HG03159 (cell line): Measurements from ENCODE around the gene TTLL1.
A peak's percentile ranks its signal among the peaks of the same experiment; 100 is the strongest.
"Not testable (repeated sequence)": the region's sequence is repeated elsewhere in the genome, so short reads cannot be mapped to it uniquely, and the experiment has no call there.

Experiments used
- ATAC-seq: cut with Tn5 transposase; IDR thresholded peaks from one replicate; pipeline ENCODE4 v1.9.1; 2021; ENCODE audit warnings: mild to moderate bottlenecking, moderate library complexity; ENCODE audit not compliant: unreplicated experiment

Gene TTLL1

DNA sequence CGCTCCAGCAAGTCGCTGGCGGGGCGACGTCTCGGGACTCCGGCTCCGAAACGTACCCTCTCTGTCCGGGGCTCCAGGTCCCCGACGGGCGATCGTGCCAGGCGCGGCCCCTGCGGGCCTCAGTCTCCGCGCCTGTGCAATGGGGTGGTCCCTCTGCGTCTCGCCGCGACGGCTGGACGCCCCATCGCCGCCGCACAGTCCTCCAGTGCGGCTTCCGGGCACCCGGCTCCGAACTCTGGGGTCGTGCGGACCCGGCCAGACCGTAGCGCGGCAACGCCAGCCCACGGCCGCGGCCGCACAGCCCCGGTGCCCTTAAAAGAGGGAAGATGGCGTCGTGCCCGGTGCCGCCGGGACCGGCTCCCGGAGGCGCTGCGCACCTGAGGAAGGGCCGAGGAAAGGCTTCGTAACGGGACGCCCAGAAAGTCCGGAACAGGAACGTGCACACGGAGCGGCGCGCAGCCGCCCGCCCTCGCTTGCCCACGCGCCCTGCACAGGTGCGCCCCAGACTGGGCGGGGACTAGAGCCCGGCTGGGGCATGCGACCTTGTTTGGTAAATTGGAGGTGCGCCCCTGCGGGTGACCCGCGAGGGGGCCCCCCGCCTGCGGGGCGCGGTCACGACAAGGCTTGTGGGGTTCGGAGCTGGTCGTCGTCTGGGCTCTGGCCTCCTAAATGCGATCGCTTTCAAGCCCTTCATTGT, 21.9 kb upstream of the TTLL1 start:
- ATAC-seq, result peak; percentile 47

DNA sequence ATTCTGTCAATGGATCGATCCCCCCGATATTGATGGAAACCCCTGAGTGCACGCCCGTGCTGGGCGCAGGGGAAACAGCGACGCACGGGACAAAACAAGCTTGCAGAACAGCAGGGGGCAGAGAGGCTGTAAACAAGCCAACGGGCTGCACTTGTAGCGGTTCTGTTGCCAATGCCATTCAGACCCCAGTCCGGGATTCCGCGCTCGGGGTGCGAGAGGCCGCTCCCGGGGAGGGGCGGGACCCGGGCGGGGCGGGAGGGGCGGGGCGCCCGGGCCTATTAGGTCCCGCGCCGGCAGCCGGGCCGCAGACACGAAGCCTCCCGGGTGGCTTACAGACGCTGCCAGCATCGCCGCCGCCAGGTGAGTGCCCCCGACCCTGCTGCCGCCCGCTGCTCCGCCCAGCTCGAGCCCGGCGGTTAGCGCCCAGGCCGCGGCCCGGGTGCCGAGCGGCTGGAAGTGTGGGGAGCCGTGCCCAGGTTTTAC, 21.3 kb upstream of the TTLL1 start, which contains the start of gene BIK:
TSS of gene BIK (plus strand) at position 307 of the 483 bp plus-strand sequence. CDS start 13,273 bp downstream, outside the sequence.
- peak; percentile 39 for ATAC-seq

- no peak for ATAC-seq
These were observed 20.8 kb upstream of the TTLL1 start for GRCh38 chr22:43109921-43110443.

GRCh38 chr22:43109511-43109910, 20.3 kb upstream of the TTLL1 start:
- no peak for ATAC-seq

- no peak for ATAC-seq
These were observed 17.1 kb upstream of the TTLL1 start for GRCh38 chr22:43106302-43106701.

GRCh38 chr22:43104950-43105349, 15.8 kb upstream of the TTLL1 start:
- ATAC-seq, result not testable (repeated sequence)

DNA sequence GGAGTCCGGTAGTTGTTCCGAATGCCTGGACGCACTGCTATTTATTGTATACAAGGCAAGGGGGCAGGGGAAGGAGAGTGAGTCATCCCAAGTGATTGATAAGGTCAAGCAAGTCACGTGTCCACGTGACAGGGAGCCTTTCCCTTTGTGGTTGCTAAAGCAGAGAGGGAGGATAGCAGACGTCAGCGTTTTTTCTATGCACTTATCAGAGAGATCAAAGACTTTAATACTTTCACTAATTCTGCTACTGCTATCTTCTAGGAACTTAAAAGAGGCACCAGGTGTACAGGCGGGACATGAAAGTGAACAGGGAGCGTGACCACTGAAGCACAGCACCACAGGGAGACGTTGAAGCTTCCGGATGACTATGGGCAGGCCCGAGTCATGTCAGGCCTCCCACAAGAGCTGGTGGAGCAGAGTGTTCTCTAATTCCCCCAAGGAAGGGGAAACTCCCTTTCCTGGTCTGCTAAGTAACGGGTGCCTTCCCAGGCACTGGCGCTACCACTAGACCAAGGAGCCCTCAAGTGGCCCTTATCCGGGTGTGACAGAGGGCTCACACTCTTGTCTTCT, 14.9 kb upstream of the TTLL1 start:
- not testable (repeated sequence) for ATAC-seq

GRCh38 chr22:43101306-43101705, 12.1 kb upstream of the TTLL1 start:
- ATAC-seq, result no peak

DNA sequence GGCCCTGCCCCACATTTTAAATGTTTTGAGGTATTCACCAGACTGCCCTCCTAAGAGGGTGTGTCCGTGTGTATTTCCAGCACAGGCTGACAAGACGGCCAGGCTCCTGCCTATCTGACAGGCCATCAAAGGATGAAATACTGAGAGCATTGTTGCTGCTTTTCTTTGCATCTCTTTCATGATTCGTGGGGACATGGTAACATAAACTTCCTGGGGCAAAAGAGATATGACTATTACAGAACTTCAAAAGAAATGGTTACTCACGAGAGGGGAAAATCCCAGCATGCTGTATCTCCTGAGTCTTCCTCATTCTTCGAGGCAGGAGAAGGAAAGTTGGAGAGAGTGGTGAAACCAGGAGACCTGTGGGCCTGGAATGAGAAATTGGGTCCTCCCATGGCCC, 11.0 kb upstream of the TTLL1 start:
- no peak for ATAC-seq

- ATAC-seq, result no peak
These were observed 9.9 kb upstream of the TTLL1 start for GRCh38 chr22:43099095-43099494.

GRCh38 chr22:43098356-43098755, 9.2 kb upstream of the TTLL1 start:
- no peak for ATAC-seq

GRCh38 chr22:43096420-43096819, 7.2 kb upstream of the TTLL1 start:
- ATAC-seq, result no peak

DNA sequence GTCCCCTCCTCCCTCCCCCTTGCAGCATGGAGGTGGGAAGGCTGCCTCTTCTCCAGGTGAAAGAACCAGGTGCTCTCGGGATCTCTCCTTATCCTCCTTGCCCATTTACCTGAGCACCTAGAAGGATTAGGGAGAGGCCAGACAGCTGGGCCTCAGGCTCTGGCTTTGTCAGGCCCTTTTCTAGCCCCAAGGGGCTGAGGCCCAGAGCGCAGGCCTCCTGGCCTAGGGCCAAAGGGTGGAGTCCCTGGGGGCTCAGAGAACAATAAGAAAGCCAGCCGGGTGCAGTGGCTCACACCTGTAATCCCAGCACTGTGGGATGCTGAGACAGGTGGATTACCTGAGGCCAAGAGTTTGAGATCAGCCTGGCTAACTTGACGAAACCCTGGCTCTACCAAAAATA, 5.4 kb upstream of the TTLL1 start:
- ATAC-seq, result no peak

DNA sequence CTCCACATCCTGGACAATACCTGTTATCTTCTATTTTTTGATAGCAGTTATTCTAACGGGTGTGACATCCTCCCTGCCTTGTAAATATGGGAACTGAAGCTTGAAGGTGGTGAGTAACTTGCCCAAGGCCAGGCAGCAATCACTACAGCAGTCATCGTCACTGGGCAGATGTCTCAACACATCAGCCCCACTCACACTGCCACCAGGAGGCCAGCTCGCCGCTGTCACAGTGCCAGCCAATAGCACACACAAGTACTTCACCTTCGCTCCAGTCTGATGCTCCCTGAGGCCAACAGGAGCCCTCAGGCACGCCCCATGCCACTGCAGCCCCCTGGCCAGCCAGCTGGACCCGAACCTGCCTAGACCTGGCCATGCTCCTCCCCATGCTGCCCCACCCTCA, 4.9 kb upstream of the TTLL1 start:
- no peak for ATAC-seq

GRCh38 chr22:43092085-43092484, 2.9 kb upstream of the TTLL1 start:
- ATAC-seq, result no peak

- ATAC-seq, result no peak
These were observed 1.1 kb upstream of the TTLL1 start for GRCh38 chr22:43090130-43090789.

- peak; percentile 13 for ATAC-seq
These were observed 586 bp downstream of the TTLL1 start for GRCh38 chr22:43088627-43088983.

DNA sequence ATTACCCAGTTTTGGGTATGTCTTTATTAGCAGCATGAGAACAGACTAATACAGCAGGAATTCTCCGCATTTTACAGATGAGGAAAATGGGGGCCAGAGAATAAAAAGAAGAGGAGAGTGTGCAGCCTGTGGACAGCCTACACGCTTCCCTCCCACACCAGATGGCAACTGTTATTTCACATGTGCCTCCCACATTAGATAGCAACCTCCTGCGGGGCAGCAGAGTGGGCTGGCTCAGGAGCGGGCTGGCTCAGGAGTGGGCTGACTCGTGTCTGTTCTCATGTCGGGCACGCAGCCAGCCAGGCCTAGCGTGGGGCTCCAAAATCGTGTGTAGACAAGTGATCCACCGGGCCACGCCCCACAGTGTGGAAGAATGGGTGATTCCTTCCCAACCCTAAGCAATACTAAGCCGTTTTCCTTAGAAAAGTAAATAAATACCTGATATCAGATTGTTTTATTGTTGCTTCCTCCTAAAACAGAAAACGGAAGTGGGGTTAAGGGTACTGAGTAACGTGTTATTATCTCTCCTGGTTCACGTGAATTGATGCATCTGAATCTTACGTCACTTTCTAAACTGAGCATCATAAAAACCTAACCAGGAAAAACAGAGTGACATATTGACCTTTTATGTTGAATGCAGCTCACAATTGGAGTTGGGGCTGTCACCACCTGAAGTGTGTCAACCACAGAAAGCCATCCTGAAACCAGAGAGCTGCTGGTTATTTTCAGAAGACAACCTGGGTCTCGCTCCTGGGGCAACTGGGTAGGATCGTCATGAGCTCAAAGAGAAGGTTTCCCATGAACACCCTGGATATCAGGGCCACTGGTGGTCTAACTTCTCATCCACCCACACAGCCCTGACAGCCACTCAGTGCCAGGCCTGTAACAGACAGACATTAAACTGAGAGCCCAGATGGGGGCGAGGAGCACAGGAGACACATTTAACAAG, 3.3 kb downstream of the TTLL1 start:
- no peak for ATAC-seq

DNA sequence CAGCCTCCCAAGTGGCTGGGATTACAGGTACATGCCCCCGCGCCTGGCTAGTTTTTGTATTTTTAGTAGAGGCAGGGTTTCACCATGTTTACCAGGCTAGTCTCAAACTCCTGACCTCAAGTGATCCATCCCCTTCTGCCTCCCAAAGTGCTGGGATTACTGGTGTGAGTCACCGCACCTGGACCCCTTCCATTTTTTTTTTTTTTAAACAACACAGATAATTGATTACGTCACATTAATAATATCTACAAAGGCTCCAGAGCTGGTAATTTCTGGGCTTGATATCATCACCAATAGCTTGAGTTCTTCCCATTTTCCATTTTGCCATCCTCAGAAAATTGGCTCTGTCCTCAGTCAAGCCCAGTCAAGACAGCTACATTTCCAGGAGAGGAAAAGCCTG, 7.2 kb downstream of the TTLL1 start:
- ATAC-seq, result no peak

DNA sequence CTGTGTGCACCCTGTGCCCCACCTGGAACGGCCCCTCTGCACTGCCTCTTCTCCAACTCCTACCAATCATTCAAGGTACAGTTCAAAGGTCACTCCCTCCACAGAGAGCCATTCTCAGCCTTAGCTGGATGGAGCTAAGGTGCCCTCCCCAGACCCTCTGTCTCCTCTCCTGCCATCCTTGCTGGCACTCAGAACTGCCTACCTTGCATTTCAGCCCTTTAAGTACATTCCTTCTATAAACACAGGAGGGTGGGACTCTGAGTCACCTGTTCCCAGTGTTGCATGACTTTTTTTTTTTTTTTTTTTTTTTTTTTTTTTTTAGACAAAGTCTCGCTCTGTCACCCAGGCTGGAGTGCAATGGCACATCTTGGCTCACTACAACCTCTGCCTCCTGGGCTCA, 8.6 kb downstream of the TTLL1 start:
- no peak for ATAC-seq

- ATAC-seq, result no peak
These were observed 9.4 kb downstream of the TTLL1 start for GRCh38 chr22:43079742-43080141.
